Uterus (tissue), 4 donors: ENCODE measurements around the gene LXN. TPM values are rescaled to one million over a fixed set of nuclear protein-coding genes. Genes with fewer than 3 reads are reported as not detected.
A peak's percentile ranks its signal among the peaks of the same experiment; 100 is the strongest.

Experiments
- DNase-seq, 2 donors: peaks; one replicate each; pipeline ENCODE4 v3.0.0-alpha.2; 2019 to 2020
- H3K27ac ChIP-seq, 2 donors: fragments of 200-600 bp; sonication (generic); 1 replicate in 1 of 2; 2 replicates in 1 of 2; pipeline ENCODE4 v1.5.1; 2016 to 2018
- H3K27me3 ChIP-seq, 2 donors: fragments of 200-600 bp; sonication (generic); one replicate each; pipeline ENCODE4 v1.5.1; 2018 to 2019; ENCODE audit warnings: control low read depth in 1 of 2
- H3K36me3 ChIP-seq, 2 donors: fragments of 200-600 bp; sonication (generic); one replicate each; pipeline ENCODE4 v1.5.1; 2019; ENCODE audit warnings: control low read depth in 1 of 2
- H3K4me1 ChIP-seq, 2 donors: fragments of 200-600 bp; sonication (generic); one replicate each; pipeline ENCODE4 v1.5.1; 2018 to 2019; ENCODE audit warnings: control low read depth in 1 of 2
- H3K4me3 ChIP-seq, 2 donors: fragments of 200-600 bp; sonication (generic); 1 replicate in 1 of 2; 2 replicates in 1 of 2; pipeline ENCODE4 v1.5.1; 2018 to 2019; ENCODE audit warnings: mild to moderate bottlenecking in 1 of 2
- H3K9me3 ChIP-seq, 2 donors: fragments of 200-600 bp; sonication (generic); one replicate each; pipeline ENCODE4 v1.5.1; 2019; ENCODE audit warnings: control low read depth in 1 of 2
- POLR2A ChIP-seq, 2 donors: fragments of 450-650 bp; IDR thresholded peaks; one replicate each; pipeline ENCODE4 v1.6.1; 2016; ENCODE audit warnings: antibody characterized with exemption in 2 of 2, mild to moderate bottlenecking in 1 of 2, moderate library complexity in 1 of 2
- intact Hi-C: fragments of 100-400 bp; cut with DNase I; formaldehyde crosslinking; loops from one replicate; pipeline ENCODE4 v1.15.1; 2023; ENCODE audit warnings: low total_unique reads
- total RNA-seq, 4 donors: library from RNA; depleted of rRNA in 3 of 4; stranded (reverse); fragments of >200 nt in 3 of 4; gene quantifications; one replicate each; pipeline versions ENCODE4 v1.1.0 to v1.2.4, GENCODE V29; 2014 to 2023
- TF ChIP-seq, protein P1 (sequence below), 4 experiments: fragments of 200-600 bp in 2 of 4; fragments of 450-650 bp in 2 of 4; sonication (generic) in 2 of 4; IDR thresholded peaks; one replicate each; pipeline ENCODE4 v1.5.1; 2016 to 2019; ENCODE audit warnings: antibody characterized with exemption in 4 of 4, mild to moderate bottlenecking in 2 of 4, moderate library complexity in 1 of 4
- donor health status: DM: yes; HTN: yes; CAD: no.

LXN gene
- total RNA-seq, 4 donors from 2014 or later, result 25.3 to 49.7 (median 34.8) TPM

DNA sequence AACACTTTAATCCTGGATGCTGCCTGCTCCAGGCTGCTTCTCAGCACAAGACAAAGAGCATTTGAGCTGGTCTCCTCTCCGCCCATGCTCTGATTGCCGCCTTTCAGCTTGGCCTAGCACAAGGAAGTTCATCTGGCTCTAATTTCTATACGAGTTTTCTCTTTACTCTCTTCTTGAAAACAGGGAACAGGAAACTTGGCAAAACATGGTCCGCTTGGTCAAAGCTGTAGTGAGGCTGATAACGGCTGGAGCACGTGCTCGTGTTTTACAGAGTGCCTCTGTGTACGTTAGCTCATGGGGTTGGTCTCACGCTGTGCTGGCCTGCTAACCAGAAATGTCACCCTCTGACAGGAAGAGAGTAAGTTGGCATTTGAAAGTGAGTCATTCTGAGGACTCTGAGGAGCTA is 40.6 kb upstream of the LXN start:
- H3K27me3 ChIP-seq, result no peaks in the 10 kb centered on the region
- H3K4me3 ChIP-seq, result no peak overlapping the region
- no peaks in the 10 kb centered on the region for H3K9me3 ChIP-seq
- H3K4me1 ChIP-seq, result peaks cover 0 to 3% of the 10 kb centered on the region in 2 donors
- no peaks in the 10 kb centered on the region for H3K36me3 ChIP-seq
- intact Hi-C loops, result no loop called here
- H3K27ac ChIP-seq, result no peak overlapping the region
- no peak for DNase-seq
- TF ChIP-seq POLR2A (IDR thresholded peaks at IDR 0.05), result no peak
- TF ChIP-seq, protein P1, sequence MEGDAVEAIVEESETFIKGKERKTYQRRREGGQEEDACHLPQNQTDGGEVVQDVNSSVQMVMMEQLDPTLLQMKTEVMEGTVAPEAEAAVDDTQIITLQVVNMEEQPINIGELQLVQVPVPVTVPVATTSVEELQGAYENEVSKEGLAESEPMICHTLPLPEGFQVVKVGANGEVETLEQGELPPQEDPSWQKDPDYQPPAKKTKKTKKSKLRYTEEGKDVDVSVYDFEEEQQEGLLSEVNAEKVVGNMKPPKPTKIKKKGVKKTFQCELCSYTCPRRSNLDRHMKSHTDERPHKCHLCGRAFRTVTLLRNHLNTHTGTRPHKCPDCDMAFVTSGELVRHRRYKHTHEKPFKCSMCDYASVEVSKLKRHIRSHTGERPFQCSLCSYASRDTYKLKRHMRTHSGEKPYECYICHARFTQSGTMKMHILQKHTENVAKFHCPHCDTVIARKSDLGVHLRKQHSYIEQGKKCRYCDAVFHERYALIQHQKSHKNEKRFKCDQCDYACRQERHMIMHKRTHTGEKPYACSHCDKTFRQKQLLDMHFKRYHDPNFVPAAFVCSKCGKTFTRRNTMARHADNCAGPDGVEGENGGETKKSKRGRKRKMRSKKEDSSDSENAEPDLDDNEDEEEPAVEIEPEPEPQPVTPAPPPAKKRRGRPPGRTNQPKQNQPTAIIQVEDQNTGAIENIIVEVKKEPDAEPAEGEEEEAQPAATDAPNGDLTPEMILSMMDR (IDR thresholded peaks at IDR 0.05), result no peak

DNA sequence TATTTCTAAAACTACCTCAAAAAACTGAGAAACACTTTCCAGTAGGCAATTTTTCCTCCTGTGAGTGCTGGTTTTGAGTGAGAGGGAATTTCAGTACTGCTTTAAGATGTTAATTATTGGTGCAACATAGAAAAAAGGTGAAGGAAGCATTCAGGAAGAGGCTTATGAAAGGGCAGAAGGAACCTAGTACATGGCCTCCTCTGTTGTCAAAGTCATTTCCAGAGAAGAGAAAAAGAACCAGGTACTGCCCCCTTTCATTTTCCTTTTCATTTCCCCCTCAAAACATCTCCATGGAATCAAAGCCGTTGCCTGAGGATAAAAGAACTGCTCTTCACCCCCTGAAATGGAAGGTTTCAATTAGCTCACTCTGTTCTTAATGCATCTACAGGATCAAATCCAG is 40.0 kb upstream of the LXN start:
- H3K4me1 ChIP-seq, result peaks cover 0 to 3% of the 10 kb centered on the region in 2 donors
- H3K27ac ChIP-seq, result peak overlapping the region; percentile 5 to 39
- TF ChIP-seq, protein P1 (IDR thresholded peaks at IDR 0.05), result no peak
- TF ChIP-seq POLR2A (IDR thresholded peaks at IDR 0.05), result no peak
- no peaks in the 10 kb centered on the region for H3K27me3 ChIP-seq
- H3K36me3 ChIP-seq, result no peaks in the 10 kb centered on the region
- intact Hi-C loops, result no loop called here
- DNase-seq, result no peak
- no peaks in the 10 kb centered on the region for H3K9me3 ChIP-seq
- H3K4me3 ChIP-seq, result no peak overlapping the region

DNA sequence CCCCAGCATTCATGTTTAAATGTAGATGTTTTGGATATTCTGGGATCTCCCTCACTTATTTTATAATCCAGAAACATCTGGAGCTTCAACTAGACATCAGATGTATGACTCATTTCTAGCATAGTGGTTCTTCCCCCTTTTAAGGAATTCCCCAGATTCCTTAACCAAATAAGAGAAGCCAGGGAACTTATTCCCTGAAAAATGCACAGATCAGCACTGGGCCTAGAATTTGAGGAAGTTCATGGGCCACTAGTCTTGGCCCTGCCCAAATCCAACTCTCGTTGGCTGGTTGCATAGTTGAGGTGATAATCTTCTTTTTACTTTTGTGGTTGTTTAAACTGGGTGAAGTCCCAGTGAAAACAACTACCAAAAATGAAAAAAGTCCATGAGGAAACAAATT is 39.4 kb upstream of the LXN start:
- intact Hi-C loops, result no loop called here
- Histone ChIP-seq H3K36me3 (no peaks in the 10 kb centered on the region), H3K4me3 (no peak overlapping the region), H3K4me1 (peaks cover 0 to 3% of the 10 kb centered on the region in 2 donors), H3K27me3 (no peaks in the 10 kb centered on the region), H3K9me3 (no peaks in the 10 kb centered on the region), H3K27ac (peak overlapping the region; percentile 5 to 39)
- no peak for TF ChIP-seq POLR2A (IDR thresholded peaks at IDR 0.05)
- TF ChIP-seq, protein P1 (IDR thresholded peaks at IDR 0.05), result no peak
- DNase-seq, result no peak

DNA sequence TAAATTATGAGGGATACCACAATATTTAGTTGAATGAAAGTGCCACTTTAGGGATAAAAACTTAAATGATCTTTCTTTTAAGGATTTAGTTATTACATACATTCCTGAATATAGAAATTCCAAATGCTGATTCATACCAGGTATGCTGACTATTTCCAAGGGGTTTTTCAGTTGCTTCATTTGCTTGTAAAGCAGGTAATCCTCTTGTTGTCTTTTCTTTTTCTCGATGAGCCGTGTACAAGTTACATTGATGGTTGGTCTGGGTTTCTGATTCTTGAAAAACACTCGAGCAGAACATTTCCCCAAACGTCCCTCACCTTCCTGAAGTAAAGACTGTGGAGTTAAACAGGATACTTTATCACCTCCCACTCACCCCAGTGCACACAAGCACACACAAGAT is 38.2 kb upstream of the LXN start:
- intact Hi-C loops, result no loop called here
- DNase-seq, result no peak
- H3K27ac ChIP-seq, result no peak overlapping the region
- H3K9me3 ChIP-seq, result no peaks in the 10 kb centered on the region
- no peaks in the 10 kb centered on the region for H3K27me3 ChIP-seq
- TF ChIP-seq, protein P1 (IDR thresholded peaks at IDR 0.05), result no peak
- TF ChIP-seq POLR2A (IDR thresholded peaks at IDR 0.05), result no peak
- no peaks in the 10 kb centered on the region for H3K36me3 ChIP-seq
- no peak overlapping the region for H3K4me3 ChIP-seq
- H3K4me1 ChIP-seq, result no peaks in the 10 kb centered on the region

DNA sequence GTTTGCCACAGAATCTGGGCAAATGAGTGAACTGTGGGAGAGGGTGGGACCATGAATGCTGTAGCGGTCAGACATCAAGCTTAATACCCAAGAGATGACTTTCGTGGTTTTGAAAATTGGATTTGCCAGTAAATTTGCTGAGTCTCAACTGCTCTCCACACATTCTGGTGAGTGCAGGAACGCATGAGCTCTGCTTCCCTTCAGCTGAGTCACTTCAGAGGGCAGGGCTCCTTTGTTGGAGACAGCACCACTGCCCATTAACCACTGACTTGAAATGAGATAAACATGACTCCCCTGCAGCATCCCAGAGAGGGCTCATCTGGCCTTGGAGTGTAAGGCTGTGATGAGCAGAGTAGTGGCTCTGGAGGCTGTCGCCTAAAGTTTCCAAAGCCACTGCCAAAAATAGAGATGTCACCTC is 37.2 kb upstream of the LXN start:
- H3K4me3 ChIP-seq, result no peak overlapping the region
- H3K9me3 ChIP-seq, result no peaks in the 10 kb centered on the region
- DNase-seq, result peak in 1 of 2 donors; percentile 44
- H3K27ac ChIP-seq, result peak overlapping the region in 1 of 2 donors; percentile 19
- TF ChIP-seq, protein P1 (IDR thresholded peaks at IDR 0.05), result no peak
- no peak for TF ChIP-seq POLR2A (IDR thresholded peaks at IDR 0.05)
- H3K27me3 ChIP-seq, result no peaks in the 10 kb centered on the region
- H3K36me3 ChIP-seq, result no peaks in the 10 kb centered on the region
- H3K4me1 ChIP-seq, result no peaks in the 10 kb centered on the region
- intact Hi-C loops, result no loop called here
